BE2C (cell line): Measurements from ENCODE around the gene MAP1LC3B.

Experiments used
- DNase-seq: peaks from one replicate; pipeline ENCODE4 v3.0.0-alpha.2; 2020
- H3K27me3 ChIP-seq: fragments of 250-450 bp; sonication (Bioruptor Pico); 2 replicates; pipeline ENCODE4 v1.5.1; 2020; ENCODE audit warnings: mild to moderate bottlenecking
- H3K36me3 ChIP-seq: fragments of 250-450 bp; sonication (Bioruptor Pico); 2 replicates; pipeline ENCODE4 v1.5.1; 2020; ENCODE audit warnings: mild to moderate bottlenecking
- H3K4me1 ChIP-seq: fragments of 250-450 bp; sonication (Bioruptor Pico); 2 replicates; pipeline ENCODE4 v1.5.1; 2020
- H3K4me3 ChIP-seq: 2 replicates; pipeline ENCODE4 v1.5.1; 2011; ENCODE audit warnings: low read depth, low read length
- H3K9me3 ChIP-seq: fragments of 250-450 bp; sonication (Bioruptor Pico); 2 replicates; pipeline ENCODE4 v1.5.1; 2020
- CTCF ChIP-seq: IDR thresholded peaks from 2 replicates; pipeline ENCODE4 v1.5.1; 2012; ENCODE audit warnings: mild to moderate bottlenecking, low read depth, low read length

The MAP1LC3B gene

GRCh38 chr16:87439926-87440325 is 47.8 kb downstream of the MAP1LC3B start:
- H3K4me3 ChIP-seq: no peak overlapping the region
- no peak for TF ChIP-seq CTCF
- DNase-seq: no peak
- H3K36me3 ChIP-seq: peaks cover 19% of the 10 kb centered on the region
- H3K27me3 ChIP-seq: no peaks in the 10 kb centered on the region
- no peaks in the 10 kb centered on the region for H3K9me3 ChIP-seq
- peaks cover 8% of the 10 kb centered on the region for H3K4me1 ChIP-seq

DNA sequence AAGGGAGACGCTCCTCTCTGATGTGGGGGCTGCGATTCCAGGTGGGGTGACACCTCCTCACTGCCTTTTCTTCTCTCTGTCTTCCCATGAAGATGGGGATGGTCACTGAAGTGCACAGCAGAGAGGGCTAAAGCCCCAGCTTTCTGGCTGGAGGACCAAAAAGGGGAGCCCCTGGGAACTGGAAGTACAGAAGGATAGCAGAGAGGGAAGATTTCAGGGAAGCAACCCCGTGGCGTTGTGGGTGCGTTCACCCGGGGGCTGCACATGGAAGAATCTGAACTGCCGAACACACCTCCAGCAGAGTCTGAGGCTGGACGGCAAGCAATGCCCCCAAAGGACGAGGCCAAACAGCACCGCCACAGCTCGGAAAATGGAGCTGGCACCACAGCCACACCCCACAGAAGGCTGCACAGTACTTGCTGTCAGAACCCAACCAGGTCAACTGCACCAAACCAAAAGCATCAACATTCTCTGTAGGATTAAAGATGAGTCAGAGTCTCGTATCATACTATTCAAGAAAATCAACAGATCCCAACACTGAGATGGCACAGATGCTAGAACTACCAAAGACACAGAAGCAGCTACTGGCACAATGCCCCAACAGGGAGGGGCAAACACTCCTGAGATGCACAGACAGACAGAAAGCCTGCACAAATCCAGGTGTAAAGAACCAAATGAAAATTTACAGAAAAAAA is 49.9 kb downstream of the MAP1LC3B start:
- Histone ChIP-seq H3K4me3 (no peak overlapping the region), H3K27me3 (no peaks in the 10 kb centered on the region), H3K9me3 (no peaks in the 10 kb centered on the region), H3K4me1 (no peaks in the 10 kb centered on the region), H3K36me3 (peaks cover 35% of the 10 kb centered on the region)
- no peak for TF ChIP-seq CTCF
- no peak for DNase-seq

GRCh38 chr16:87442581-87442966 is 50.4 kb downstream of the MAP1LC3B start:
- Histone ChIP-seq H3K27me3 (no peaks in the 10 kb centered on the region), H3K4me1 (no peaks in the 10 kb centered on the region), H3K4me3 (no peak overlapping the region), H3K36me3 (peaks cover 39% of the 10 kb centered on the region), H3K9me3 (no peaks in the 10 kb centered on the region)
- DNase-seq: no peak
- no peak for TF ChIP-seq CTCF

- DNase-seq: no peak
These were observed 50.9 kb downstream of the MAP1LC3B start for GRCh38 chr16:87443016-87443415.

DNA sequence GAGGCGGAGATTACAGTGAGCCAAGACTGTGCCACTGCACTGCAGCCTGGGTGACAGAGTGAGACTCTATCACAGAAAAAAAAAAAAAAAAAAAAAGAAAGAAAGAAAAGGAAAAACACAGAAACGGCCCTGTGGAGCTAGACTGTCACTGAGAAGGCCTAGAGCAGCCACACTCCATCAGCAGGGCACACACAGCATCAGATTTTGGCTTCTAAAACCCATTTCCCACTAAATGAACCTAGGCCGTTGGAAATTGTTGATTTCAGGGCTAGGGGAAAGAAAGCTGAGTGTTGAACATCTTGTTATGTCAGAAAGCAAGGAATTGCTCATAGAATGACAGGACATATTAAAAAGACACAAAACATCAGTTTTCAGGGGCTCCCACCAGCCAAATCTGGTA is 51.8 kb downstream of the MAP1LC3B start:
- no peaks in the 10 kb centered on the region for H3K9me3 ChIP-seq
- no peak for DNase-seq
- no peak for TF ChIP-seq CTCF

More at GRCh38 chr16:87443016-87443415, 50.9 kb downstream of the MAP1LC3B start:
- Histone ChIP-seq H3K9me3 (no peaks in the 10 kb centered on the region), H3K36me3 (peaks cover 42% of the 10 kb centered on the region), H3K4me1 (no peaks in the 10 kb centered on the region), H3K4me3 (no peak overlapping the region), H3K27me3 (no peaks in the 10 kb centered on the region)
- TF ChIP-seq CTCF: no peak

GRCh38 chr16:87445486-87445885 is 53.4 kb downstream of the MAP1LC3B start:
- H3K27me3 ChIP-seq: no peaks in the 10 kb centered on the region
- no peaks in the 10 kb centered on the region for H3K9me3 ChIP-seq
- no peak for DNase-seq
- H3K4me1 ChIP-seq: no peaks in the 10 kb centered on the region
- H3K4me3 ChIP-seq: no peak overlapping the region
- peaks cover 53% of the 10 kb centered on the region for H3K36me3 ChIP-seq
- TF ChIP-seq CTCF: no peak

More for the DNA sequence above, 51.8 kb downstream of the MAP1LC3B start:
- Histone ChIP-seq H3K36me3 (peaks cover 50% of the 10 kb centered on the region), H3K4me1 (no peaks in the 10 kb centered on the region), H3K4me3 (no peak overlapping the region), H3K27me3 (no peaks in the 10 kb centered on the region)
